Mesothelial cell of epicardium (in vitro differentiated cells): ENCODE results near the gene TAC4. TPM values are rescaled to one million over a fixed set of nuclear protein-coding genes. Genes with fewer than 3 reads are reported as not detected.
A peak's percentile ranks its signal among the peaks of the same experiment; 100 is the strongest.

Experiments
- DNase-seq, 2 experiments: peaks; one replicate each; pipeline ENCODE4 v3.0.0; 2021; ENCODE audit warnings: low spot score in 2 of 2; ENCODE audit not compliant: unreplicated experiment in 2 of 2
- H3K27ac Mint-ChIP-seq: 2 replicates; pipeline ENCODE4 v1.8.0; 2021; ENCODE audit warnings: mixed read lengths
- H3K27me3 Mint-ChIP-seq: 2 replicates; pipeline ENCODE4 v1.8.0; 2021; ENCODE audit warnings: low read depth, mixed read lengths
- H3K36me3 Mint-ChIP-seq: 2 replicates; pipeline ENCODE4 v1.8.0; 2021; ENCODE audit warnings: mixed read lengths
- H3K4me1 Mint-ChIP-seq: 2 replicates; pipeline ENCODE4 v1.8.0; 2021; ENCODE audit warnings: mixed read lengths
- H3K4me3 Mint-ChIP-seq: 2 replicates; pipeline ENCODE4 v1.8.0; 2021; ENCODE audit warnings: mild to moderate bottlenecking, moderate library complexity, mixed read lengths
- H3K9me3 Mint-ChIP-seq: 2 replicates; pipeline ENCODE4 v1.8.0; 2021; ENCODE audit warnings: mixed read lengths
- CTCF ChIP-seq: fragments of 200-600 bp; sonication (generic); IDR thresholded peaks from one replicate; pipeline ENCODE4 v1.5.0; 2021; ENCODE audit warnings: antibody characterized with exemption; ENCODE audit not compliant: unreplicated experiment
- total RNA-seq: library from RNA; stranded (reverse); gene quantifications from 3 replicates; pipeline ENCODE4 v1.2.1, GENCODE V29; 2021

Gene TAC4
- total RNA-seq, 1 donor from 2014 or later = not detected

- peak overlapping the region; percentile 88 for H3K27ac Mint-ChIP-seq
- H3K27me3 Mint-ChIP-seq = peaks cover 12% of the 10 kb centered on the region
- peaks cover 45% of the 10 kb centered on the region for H3K4me1 Mint-ChIP-seq
- no peaks in the 10 kb centered on the region for H3K36me3 Mint-ChIP-seq
- DNase-seq = no peak
- H3K9me3 Mint-ChIP-seq = no peaks in the 10 kb centered on the region
- H3K4me3 Mint-ChIP-seq = no peak overlapping the region
- no peak for TF ChIP-seq CTCF
These were observed 40.0 kb upstream of the TAC4 start for GRCh38 chr17:49887744-49888360.

DNA sequence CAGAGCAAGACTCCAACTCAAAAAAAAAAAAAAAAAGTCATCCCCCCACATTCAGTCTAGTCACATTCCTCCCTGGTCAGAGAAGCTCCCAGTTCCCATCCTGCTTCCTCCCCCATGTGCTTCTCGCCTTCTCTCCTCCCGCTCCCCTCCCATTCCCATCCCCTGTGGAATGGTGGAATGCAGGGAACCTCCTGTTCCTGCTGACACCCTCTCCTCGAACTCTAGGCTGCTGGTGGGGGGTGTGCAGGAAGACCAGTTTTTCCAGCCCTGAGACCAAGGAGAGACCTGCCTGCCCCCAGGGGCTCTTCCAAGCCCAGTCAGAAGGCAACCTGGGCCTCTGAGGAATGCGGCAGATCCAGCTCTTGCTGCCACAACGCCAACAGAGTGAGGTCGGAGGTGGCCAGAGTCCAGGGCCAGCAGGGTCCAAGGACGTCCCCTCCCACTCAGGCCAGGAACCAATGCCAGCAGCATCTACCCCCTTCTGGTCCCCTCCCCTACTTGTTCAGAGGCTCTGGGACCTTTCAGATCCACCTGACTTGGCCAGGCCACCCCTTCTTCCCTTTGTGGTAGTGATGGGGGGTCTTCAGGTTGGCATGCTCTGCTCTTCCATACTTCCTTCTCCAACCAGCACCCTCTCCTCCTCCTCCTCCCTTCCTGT lies 39.3 kb upstream of the TAC4 start:
- peak overlapping the region; percentile 88 for H3K27ac Mint-ChIP-seq
- H3K9me3 Mint-ChIP-seq = no peaks in the 10 kb centered on the region
- DNase-seq = peak in 1 of 2 experiments; percentile 65
- H3K27me3 Mint-ChIP-seq = peaks cover 8% of the 10 kb centered on the region
- H3K4me3 Mint-ChIP-seq = no peak overlapping the region
- no peak for TF ChIP-seq CTCF
- no peaks in the 10 kb centered on the region for H3K36me3 Mint-ChIP-seq
- H3K4me1 Mint-ChIP-seq = peaks cover 50% of the 10 kb centered on the region

DNA sequence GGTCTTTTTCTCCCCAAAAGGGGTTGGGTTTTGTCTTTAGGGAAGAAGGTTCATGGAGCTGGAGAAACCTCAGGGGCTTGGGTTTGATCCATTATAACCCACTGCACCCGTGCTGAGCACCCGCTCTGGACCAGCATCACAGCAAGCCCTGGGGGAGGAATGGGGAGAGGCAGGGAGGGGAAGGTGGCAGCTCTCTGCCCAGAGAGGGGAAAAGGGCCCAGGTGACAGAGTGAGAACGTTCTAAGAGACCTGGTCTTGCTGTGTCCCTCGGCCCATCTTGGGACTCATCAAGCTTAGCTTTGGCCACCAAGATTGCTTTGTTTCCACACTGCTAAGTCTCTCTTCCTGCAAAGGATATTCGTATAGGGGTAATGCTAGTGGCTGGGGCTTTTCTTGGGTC lies 38.2 kb upstream of the TAC4 start:
- TF ChIP-seq CTCF = no peak
- Mint-ChIP-seq H3K27ac (peak overlapping the region; percentile 88), H3K27me3 (peaks cover 2% of the 10 kb centered on the region), H3K4me1 (peaks cover 50% of the 10 kb centered on the region), H3K4me3 (no peak overlapping the region), H3K9me3 (no peaks in the 10 kb centered on the region), H3K36me3 (no peaks in the 10 kb centered on the region)
- no peak for DNase-seq

GRCh38 chr17:49882434-49882833 lies 34.6 kb upstream of the TAC4 start:
- no peak for DNase-seq
- peaks cover 40% of the 10 kb centered on the region for H3K4me1 Mint-ChIP-seq
- TF ChIP-seq CTCF = no peak
- H3K27me3 Mint-ChIP-seq = peaks cover 11% of the 10 kb centered on the region
- no peaks in the 10 kb centered on the region for H3K36me3 Mint-ChIP-seq
- H3K27ac Mint-ChIP-seq = no peak overlapping the region
- no peaks in the 10 kb centered on the region for H3K9me3 Mint-ChIP-seq
- H3K4me3 Mint-ChIP-seq = no peak overlapping the region

DNA sequence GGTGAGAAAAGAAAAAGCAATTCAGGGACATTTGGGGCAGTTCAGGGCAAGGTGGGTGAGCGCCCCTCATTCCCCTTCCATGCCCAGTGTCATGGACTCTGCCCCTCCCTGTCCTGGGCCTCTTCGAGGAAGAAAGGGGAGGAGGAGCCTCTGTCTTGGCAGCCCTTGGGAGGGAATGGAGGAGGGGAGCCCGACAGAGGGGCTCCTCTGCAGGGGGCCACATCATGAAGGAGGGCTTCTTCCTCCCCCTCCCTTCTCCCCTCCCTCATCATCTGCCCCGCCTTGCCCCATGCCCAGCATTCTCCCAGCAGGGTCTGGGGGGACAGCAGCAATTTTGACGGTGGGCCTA lies 33.2 kb upstream of the TAC4 start:
- TF ChIP-seq CTCF = no peak
- DNase-seq = no peak
- no peaks in the 10 kb centered on the region for H3K9me3 Mint-ChIP-seq
- H3K36me3 Mint-ChIP-seq = no peaks in the 10 kb centered on the region
- H3K27ac Mint-ChIP-seq = no peak overlapping the region
- peaks cover 11% of the 10 kb centered on the region for H3K27me3 Mint-ChIP-seq
- peaks cover 28% of the 10 kb centered on the region for H3K4me1 Mint-ChIP-seq
- H3K4me3 Mint-ChIP-seq = no peak overlapping the region
